K562 (cell line): ENCODE data around the gene ATRNL1. TPM values are rescaled to one million over a fixed set of nuclear protein-coding genes. Genes with fewer than 3 reads are reported as not detected.

Experiments used
- ATAC-seq: fragments of 200-7000 bp; cut with Tn5 transposase; 3 replicates; pipeline ENCODE4 v1.9.1; 2020; ENCODE audit warnings: moderate library complexity
- BruUV-seq: library from RNA; stranded (reverse); fragments of 400-500 nt; replicated peaks from 2 replicates; lab custom pipeline; 2021; lab: Mats Ljungman, UMichigan
- CTCF ChIA-PET: fragments of 300-600 bp; formaldehyde crosslinking; extraction: SDS; loops from one replicate; lab custom pipeline; 2021; ENCODE audit warnings: low intra/inter-chr PET ratio; lab: Yijun Ruan, JAX
- POLR2A ChIA-PET: fragments of 300-600, 350-650 bp; sonication (Branson Sonifier 250); formaldehyde crosslinking; extraction: SDS; loops from one replicate; lab custom pipeline; 2021; ENCODE audit warnings: antibody characterized with exemption, inconsistent platforms; lab: Yijun Ruan, JAX
- DNase-seq, 4 experiments: peaks; one replicate each; pipeline versions ENCODE4 v3.0.0 to v3.0.0-alpha.2; 2011 to 2018; ENCODE audit warnings: low spot score in 3 of 4, mixed read lengths in 3 of 4; ENCODE audit errors: extremely low read depth in 1 of 4
- FAIRE-seq: peaks from 2 replicates; lab custom pipeline; 2011; peaks lifted over from hg19 to GRCh38; lab: Jason Lieb, UNC
- H2AFZ ChIP-seq: 2 replicates; pipeline ENCODE4 v1.6.0; 2011; ENCODE audit warnings: low read depth, low read length, control low read depth, inconsistent platforms
- H3K27ac ChIP-seq: fragments of 200-600 bp; 3 replicates; pipeline ENCODE4 v1.8.0; 2011; ENCODE audit warnings: low read depth, mild to moderate bottlenecking, control low read depth, inconsistent platforms, low read length, moderate library complexity, mixed read lengths; ENCODE audit errors: extremely low read depth
- H3K27me3 ChIP-seq, 2 experiments: fragments of 300-600 bp in 1 of 2; 2 replicates in 1 of 2; 3 replicates in 1 of 2; pipeline versions ENCODE4 v1.6.0 to v1.8.0; 2011; ENCODE audit warnings: inconsistent platforms in 2 of 2, low read length in 2 of 2, mild to moderate bottlenecking in 1 of 2, mixed read lengths in 1 of 2, moderate library complexity in 1 of 2; ENCODE audit not compliant: control insufficient read depth in 2 of 2, insufficient read depth in 2 of 2
- H3K36me3 ChIP-seq: fragments of 300-600 bp; 3 replicates; pipeline ENCODE4 v1.8.0; 2011; ENCODE audit warnings: mild to moderate bottlenecking, low read length, inconsistent platforms; ENCODE audit not compliant: control insufficient read depth, insufficient read depth
- H3K4me1 ChIP-seq, 2 experiments: fragments of 200-600 bp in 1 of 2; replicated peaks in 1 of 2; 2 replicates in 1 of 2; 3 replicates in 1 of 2; pipeline versions ENCODE4 v1.5.1 to v1.8.0; 2011; ENCODE audit warnings: inconsistent platforms in 2 of 2, low read length in 2 of 2, mild to moderate bottlenecking in 1 of 2, mixed read lengths in 1 of 2, moderate library complexity in 1 of 2; ENCODE audit not compliant: control insufficient read depth in 2 of 2, insufficient read depth in 2 of 2
- H3K4me2 ChIP-seq: 2 replicates; pipeline ENCODE4 v1.6.1; 2011; ENCODE audit warnings: low read length, control low read depth, inconsistent platforms, mixed read lengths; ENCODE audit not compliant: insufficient read depth
- H3K4me3 ChIP-seq: fragments of 200-600 bp; sonication (generic), shearing (Covaris generic); 2 replicates; pipeline ENCODE4 v1.5.1; 2016; ENCODE audit warnings: control low read depth, inconsistent platforms
- H3K79me2 ChIP-seq: fragments of 200-600 bp; 3 replicates; pipeline ENCODE4 v1.8.0; 2011; ENCODE audit warnings: low read length, inconsistent platforms; ENCODE audit not compliant: control insufficient read depth, insufficient read depth
- H3K9ac ChIP-seq, 2 experiments: 2 replicates each; pipeline versions ENCODE4 v1.6.0 to v1.6.1; 2011; ENCODE audit warnings: low read depth in 2 of 2, low read length in 2 of 2, control low read depth in 1 of 2, inconsistent platforms in 1 of 2, mild to moderate bottlenecking in 1 of 2, mixed read lengths in 1 of 2; ENCODE audit not compliant: insufficient read depth in 1 of 2
- H3K9me1 ChIP-seq: one replicate; pipeline ENCODE4 v1.6.0; 2011; ENCODE audit warnings: inconsistent platforms, mild to moderate bottlenecking, low read length, moderate library complexity; ENCODE audit not compliant: control insufficient read depth, insufficient read depth
- H3K9me3 ChIP-seq: replicated peaks from 2 replicates; pipeline ENCODE4 v1.5.1; 2011; ENCODE audit warnings: low read depth, low read length, inconsistent platforms; ENCODE audit not compliant: control insufficient read depth, insufficient read depth
- H4K20me1 ChIP-seq: replicated peaks from 2 replicates; pipeline ENCODE4 v1.6.1; 2011; ENCODE audit warnings: low read length, inconsistent platforms, mixed read lengths; ENCODE audit not compliant: control insufficient read depth, insufficient read depth
- E2F5 ChIP-seq: sonication (generic); formaldehyde crosslinking; IDR thresholded peaks from 2 replicates; pipeline ENCODE4 v1.8.0; 2022; ENCODE audit warnings: mild to moderate bottlenecking, missing genetic modification reagents
- MCM3 ChIP-seq: fragments of 450-650 bp; IDR thresholded peaks from 2 replicates; pipeline ENCODE4 v1.6.1; 2016
- RBM34 ChIP-seq: fragments of 200-400 bp; formaldehyde crosslinking; IDR thresholded peaks from 2 replicates; pipeline ENCODE4 v1.6.1; 2018; ENCODE audit warnings: low read length, borderline replicate concordance; ENCODE audit not compliant: insufficient read depth
- SIN3A ChIP-seq, 2 experiments: fragments of 150-350 bp in 1 of 2; IDR thresholded peaks; 2 replicates each; pipeline ENCODE4 v1.6.1; 2011 to 2016; ENCODE audit warnings: borderline replicate concordance in 2 of 2, low read depth in 2 of 2, low read length in 2 of 2, mild to moderate bottlenecking in 2 of 2, moderate library complexity in 2 of 2; ENCODE audit not compliant: control insufficient read depth in 1 of 2
- TAF1 ChIP-seq: IDR thresholded peaks from 2 replicates; pipeline ENCODE4 v1.6.1; 2011; ENCODE audit warnings: mild to moderate bottlenecking, low read length, moderate library complexity; ENCODE audit not compliant: insufficient read depth, control insufficient read depth, severe bottlenecking; ENCODE audit errors: extremely low read depth
- THRA ChIP-seq: fragments of 450-650 bp; IDR thresholded peaks from 2 replicates; pipeline ENCODE4 v1.6.1; 2017; ENCODE audit warnings: mild to moderate bottlenecking, moderate library complexity
- ZNF263 ChIP-seq: sonication (generic); formaldehyde crosslinking; IDR thresholded peaks from 2 replicates; pipeline ENCODE4 v1.8.0; 2022; ENCODE audit warnings: mild to moderate bottlenecking, missing genetic modification reagents, borderline replicate concordance
- WGBS: fragments of 100-300 bp; shearing (Covaris generic); methylation state at CpG from one replicate; pipeline ENCODE4 v1.1.6; 2016; ENCODE audit warnings: low coverage, mixed read lengths; ENCODE audit not compliant: insufficient coverage; ENCODE audit errors: missing lambda C conversion rate; 5-methylcytosine and 5-hydroxymethylcytosine counted together
- in situ Hi-C: fragments of 300-500 bp; cut with MboI; formaldehyde crosslinking; loops from 4 replicates; pipeline ENCODE4 v1.15.0; 2018; ENCODE audit warnings: inconsistent platforms, mixed read lengths
- intact Hi-C: fragments of 100-400 bp; cut with micrococcal nuclease; formaldehyde crosslinking; loops from 2 replicates; pipeline ENCODE4 v1.14.2; 2022
- polyA plus RNA-seq, 8 experiments: library from polyadenylated mRNA; depleted of rRNA in 4 of 8; stranded (reverse) in 5 of 8; unstranded in 3 of 8; fragments of >200 nt; fragmentation: Nextera tagmentation in 2 of 8; fragmentation: Illumina TruSeq in 1 of 8; extraction: Ambion mirVana in 2 of 8; extraction: Trizol in 1 of 8; gene quantifications; 2 replicates each; pipeline versions ENCODE4 v1.2.1 to v1.2.3, GENCODE V29; 2011 to 2014; ENCODE audit warnings: inconsistent platforms in 1 of 8, missing spikeins in 1 of 8
- total RNA-seq, 7 experiments: library from RNA; depleted of rRNA in 6 of 7; stranded (reverse); fragments of >200 nt in 6 of 7; fragmentation: Illumina TruSeq in 2 of 7; extraction: Trizol in 2 of 7; gene quantifications; 2 replicates each; pipeline versions ENCODE4 v1.2.1 to v1.2.3, GENCODE V29; 2011 to 2021; ENCODE audit warnings: low replicate concordance in 1 of 7

The ATRNL1 gene
- total and polyA plus RNA-seq, 9 of the 15 experiments (the other 6 are each of a cell fraction or from before 2014, with no cell fraction given) = 0.18 TPM; not detected in 8

GRCh38 chr10:115390607-115391006 lies 297.4 kb downstream of the ATRNL1 start:
- H3K36me3 ChIP-seq = no peaks in the 10 kb centered on the region
- POLR2A ChIA-PET = no interaction called here
- DNase-seq (no peak), FAIRE-seq (no peak), ATAC-seq (no peak)
- H3K27ac ChIP-seq = no peak overlapping the region
- H3K4me2 ChIP-seq = no peak overlapping the region
- TF ChIP-seq ZNF263 = no peak
- no peak for TF ChIP-seq MCM3
- TF ChIP-seq RBM34 = no peak
- TF ChIP-seq E2F5 (CRISPR knock-in tag) = no peak
- no peak for TF ChIP-seq SIN3A (IDR thresholded peaks at IDR 0.05; ENCODE audit: borderline replicate concordance in 2 of 2, control insufficient read depth in 1 of 2, low read depth in 2 of 2, low read length in 2 of 2)
- no peak for TF ChIP-seq THRA
- TF ChIP-seq TAF1 = no peak
- CTCF ChIA-PET = no interaction called here
- no peaks in the 10 kb centered on the region for H3K79me2 ChIP-seq
- no peak overlapping the region for H3K9ac ChIP-seq
- no peaks in the 10 kb centered on the region for H3K27me3 ChIP-seq
- H3K9me1 ChIP-seq = no peaks in the 10 kb centered on the region
- no peaks in the 10 kb centered on the region for H3K9me3 ChIP-seq
- H3K4me1 ChIP-seq = no peaks in the 10 kb centered on the region
- BruUV-seq = no TSS peak
- H2AFZ ChIP-seq = no peak overlapping the region
- in situ Hi-C loops = no loop called here
- WGBS = 0% methylated on average over 1 of the region's 1 CpG
- H3K4me3 ChIP-seq = no peak overlapping the region
- intact Hi-C loops = no loop called here
- H4K20me1 ChIP-seq = no peaks in the 10 kb centered on the region
